IMR-90 (cell line): Measurements from ENCODE around the gene FOXM1. TPM values are rescaled to one million over a fixed set of nuclear protein-coding genes. Genes with fewer than 3 reads are reported as not detected.

ENCODE experiments used
- ATAC-seq: fragments of 200-7000 bp; cut with Tn5 transposase; 2 replicates; pipeline ENCODE4 v1.9.1; 2020; ENCODE audit warnings: low read depth, mild to moderate bottlenecking, moderate library complexity
- BruUV-seq: library from RNA; stranded (reverse); fragments of 400-500 nt; replicated peaks from 2 replicates; lab custom pipeline; 2021; lab: Mats Ljungman, UMichigan
- CTCF ChIA-PET: fragments of 300-600 bp; formaldehyde crosslinking; extraction: SDS; loops from one replicate; lab custom pipeline; 2021; ENCODE audit warnings: antibody characterized with exemption; lab: Yijun Ruan, JAX
- POLR2A ChIA-PET: fragments of 300-600 bp; sonication (Branson Sonifier 250); formaldehyde crosslinking; loops from one replicate; lab custom pipeline; 2022; ENCODE audit warnings: antibody characterized with exemption; ENCODE audit not compliant: unreplicated experiment; lab: Charles Lee
- DNase-seq: peaks from one replicate; pipeline ENCODE4 v3.0.0; 2013
- H2AFZ ChIP-seq: replicated peaks from 2 replicates; pipeline ENCODE3; 2013; ENCODE audit warnings: low read length, mild to moderate bottlenecking; ENCODE audit not compliant: poor library complexity
- H2AK5ac ChIP-seq: 2 replicates; pipeline ENCODE4 v1.6.1; 2013; ENCODE audit warnings: low read depth, low read length, inconsistent platforms
- H2AK9ac ChIP-seq: replicated peaks from 2 replicates; pipeline ENCODE3; 2013; ENCODE audit warnings: mild to moderate bottlenecking, low read depth, low read length, moderate library complexity; ENCODE audit not compliant: poor library complexity
- H2BK120ac ChIP-seq: 2 replicates; pipeline ENCODE4 v1.6.1; 2013; ENCODE audit warnings: low read depth, low read length, inconsistent platforms
- H2BK15ac ChIP-seq: 3 replicates; pipeline ENCODE4 v1.6.1; 2013; ENCODE audit warnings: low read depth, low read length, inconsistent platforms
- H2BK20ac ChIP-seq: 2 replicates; pipeline ENCODE4 v1.6.1; 2013; ENCODE audit warnings: low read depth, mild to moderate bottlenecking, inconsistent platforms, low read length, moderate library complexity
- H2BK5ac ChIP-seq: 2 replicates; pipeline ENCODE4 v1.6.1; 2013; ENCODE audit warnings: mild to moderate bottlenecking, low read depth, low read length, inconsistent platforms; ENCODE audit not compliant: poor library complexity, severe bottlenecking
- H3K14ac ChIP-seq: replicated peaks from 2 replicates; pipeline ENCODE4 v1.6.1; 2013; ENCODE audit warnings: low read depth, low read length, inconsistent platforms
- H3K18ac ChIP-seq: 2 replicates; pipeline ENCODE4 v1.6.1; 2013; ENCODE audit warnings: low read depth, low read length, control low read depth
- H3K23ac ChIP-seq: 2 replicates; pipeline ENCODE4 v1.6.1; 2013; ENCODE audit warnings: low read depth, low read length, inconsistent platforms
- H3K27ac ChIP-seq: 2 replicates; pipeline ENCODE4 v1.5.1; 2013; ENCODE audit warnings: mild to moderate bottlenecking, control low read depth, low read length; ENCODE audit not compliant: insufficient read depth
- H3K27me3 ChIP-seq: 2 replicates; pipeline ENCODE4 v1.6.1; 2013; ENCODE audit warnings: low read length; ENCODE audit not compliant: control insufficient read depth, insufficient read depth
- H3K36me3 ChIP-seq: 2 replicates; pipeline ENCODE4 v1.6.1; 2013; ENCODE audit warnings: low read length, mixed read lengths; ENCODE audit not compliant: control insufficient read depth, insufficient read depth
- H3K4ac ChIP-seq: 2 replicates; pipeline ENCODE4 v1.6.1; 2013; ENCODE audit warnings: low read depth, low read length, inconsistent platforms
- H3K4me1 ChIP-seq: 2 replicates; pipeline ENCODE4 v1.6.1; 2013; ENCODE audit warnings: low read length, mixed read lengths; ENCODE audit not compliant: control insufficient read depth, insufficient read depth
- H3K4me2 ChIP-seq: 2 replicates; pipeline ENCODE4 v1.6.1; 2013; ENCODE audit warnings: low read depth, mild to moderate bottlenecking, control low read depth, low read length, moderate library complexity
- H3K4me3 ChIP-seq: 2 replicates; pipeline ENCODE4 v1.5.1; 2013; ENCODE audit warnings: low read depth, mild to moderate bottlenecking, control low read depth, low read length, moderate library complexity; ENCODE audit not compliant: insufficient read depth
- H3K56ac ChIP-seq: 2 replicates; pipeline ENCODE4 v1.6.1; 2013; ENCODE audit warnings: low read length, inconsistent platforms; ENCODE audit not compliant: insufficient read depth; ENCODE audit errors: extremely low read depth
- H3K79me1 ChIP-seq, 2 experiments: 2 replicates each; pipeline ENCODE4 v1.6.1; 2013; ENCODE audit warnings: low read length in 2 of 2, inconsistent platforms in 1 of 2, low read depth in 1 of 2
- H3K9ac ChIP-seq: 2 replicates; pipeline ENCODE4 v1.6.1; 2013; ENCODE audit warnings: low read depth, low read length, control low read depth
- H3K9me1 ChIP-seq: 2 replicates; pipeline ENCODE4 v1.6.1; 2013; ENCODE audit warnings: low read length, inconsistent platforms; ENCODE audit not compliant: insufficient read depth
- H3K9me3 ChIP-seq: 2 replicates; pipeline ENCODE4 v1.6.1; 2013; ENCODE audit warnings: low read length; ENCODE audit not compliant: control insufficient read depth, insufficient read depth
- H4K20me1 ChIP-seq: 2 replicates; pipeline ENCODE4 v1.6.1; 2013; ENCODE audit warnings: low read length, inconsistent platforms; ENCODE audit not compliant: insufficient read depth
- H4K5ac ChIP-seq: 2 replicates; pipeline ENCODE4 v1.6.1; 2013; ENCODE audit warnings: mild to moderate bottlenecking, low read depth, low read length, control low read depth
- H4K8ac ChIP-seq, 2 experiments: 2 replicates each; pipeline ENCODE4 v1.6.1; 2013; ENCODE audit warnings: low read depth in 2 of 2, low read length in 2 of 2, control low read depth in 1 of 2, inconsistent platforms in 1 of 2
- H4K91ac ChIP-seq: 2 replicates; pipeline ENCODE4 v1.6.1; 2013; ENCODE audit warnings: low read depth, low read length, inconsistent platforms; ENCODE audit not compliant: insufficient read depth
- BHLHE40 ChIP-seq: fragments of 150-350 bp; IDR thresholded peaks from 2 replicates; pipeline ENCODE4 v1.6.1; 2016; ENCODE audit warnings: mild to moderate bottlenecking, low read depth, low read length
- CEBPB ChIP-seq: IDR thresholded peaks from 2 replicates; pipeline ENCODE4 v1.6.1; 2012; ENCODE audit warnings: low read depth, low read length, improper control_type of control experiment
- MAFK ChIP-seq: IDR thresholded peaks from 2 replicates; pipeline ENCODE4 v1.6.1; 2012; ENCODE audit warnings: low read depth, low read length, improper control_type of control experiment
- MAZ ChIP-seq: IDR thresholded peaks from 2 replicates; pipeline ENCODE4 v1.6.1; 2012; ENCODE audit warnings: low read depth, mild to moderate bottlenecking, low read length, improper control_type of control experiment, moderate library complexity, borderline replicate concordance
- NFE2L2 ChIP-seq: fragments of 150-350 bp; IDR thresholded peaks from 2 replicates; pipeline ENCODE4 v1.6.1; 2016; ENCODE audit warnings: low read depth, mild to moderate bottlenecking, low read length
- POLR2A ChIP-seq: IDR thresholded peaks from 2 replicates; pipeline ENCODE4 v1.6.1; 2012; ENCODE audit warnings: mild to moderate bottlenecking, low read depth, low read length
- RCOR1 ChIP-seq: IDR thresholded peaks from 2 replicates; pipeline ENCODE4 v1.6.1; 2012; ENCODE audit warnings: mild to moderate bottlenecking, low read length, improper control_type of control experiment; ENCODE audit not compliant: insufficient replicate concordance
- RFX5 ChIP-seq: IDR thresholded peaks from 2 replicates; pipeline ENCODE4 v1.8.0; 2012; ENCODE audit warnings: low read depth, mild to moderate bottlenecking, low read length, moderate library complexity
- SMC3 ChIP-seq: fragments of 150-350 bp; IDR thresholded peaks from 2 replicates; pipeline ENCODE4 v1.6.1; 2016; ENCODE audit warnings: low read depth, mild to moderate bottlenecking, antibody characterized with exemption, low read length, moderate library complexity
- WGBS, 2 experiments: methylation state at CpG; one replicate each; pipeline versions ENCODE4 v1.1.5 to v1.1.7; 2013; ENCODE audit warnings: missing lambda C conversion rate in 2 of 2; ENCODE audit not compliant: insufficient read length in 1 of 2; ENCODE audit errors: extremely low coverage in 2 of 2; 5-methylcytosine and 5-hydroxymethylcytosine counted together
- dilution Hi-C: fragments of 300-500 bp; cut with HindIII; formaldehyde crosslinking; loops from one replicate; pipeline ENCODE4 v1.14.3; 2018; ENCODE audit warnings: low sequenced_read_pairs; ENCODE audit not compliant: unreplicated experiment
- in situ Hi-C: fragments of 300-500 bp; cut with MboI; formaldehyde crosslinking; loops from 3 replicates; pipeline ENCODE4 v1.14.3; 2019; ENCODE audit warnings: low sequenced_read_pairs, inconsistent platforms, mixed read lengths
- intact Hi-C: fragments of 100-400 bp; cut with micrococcal nuclease; formaldehyde crosslinking; loops from 2 replicates; pipeline ENCODE4 v1.10.0; 2022
- polyA plus RNA-seq, 3 experiments: library from polyadenylated mRNA; depleted of rRNA; stranded (reverse); fragments of >200 nt; gene quantifications; 2 replicates each; pipeline ENCODE4 v1.2.3, GENCODE V29; 2012; ENCODE audit warnings: low replicate concordance in 1 of 3
- total RNA-seq: library from RNA; depleted of rRNA; stranded (reverse); fragments of >200 nt; gene quantifications from 2 replicates; pipeline ENCODE4 v1.2.3, GENCODE V29; 2012
- TF ChIP-seq, protein P1 (sequence below): conservative IDR thresholded peaks from 2 replicates; pipeline ENCODE4 v1.5.1; 2012; ENCODE audit warnings: mild to moderate bottlenecking, low read depth, low read length, improper control_type of control experiment

FOXM1 gene
- total and polyA plus RNA-seq, 2 of the 4 experiments (the other 2 are of a cell fraction) = 14.9 to 29.3 TPM

DNA sequence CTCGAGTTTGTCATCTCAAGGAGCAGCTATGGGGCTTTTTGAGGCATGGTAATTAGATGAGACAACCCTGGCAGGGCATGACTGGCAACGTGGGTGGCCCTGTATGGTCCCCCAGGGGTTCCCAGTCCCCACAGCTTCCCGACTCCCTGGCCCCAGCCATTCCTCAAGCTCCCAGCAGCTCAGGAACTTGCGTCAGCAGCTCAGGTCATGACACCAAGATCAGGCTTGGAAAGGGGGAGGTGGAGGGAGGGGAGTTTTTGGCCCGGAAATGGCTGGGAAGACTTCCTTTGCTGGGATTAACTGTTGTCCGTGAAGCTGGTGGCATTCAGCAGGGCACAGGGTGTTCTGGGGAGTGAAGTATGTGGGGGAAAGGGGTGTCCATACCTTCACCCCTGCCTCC, 31.7 kb downstream of the FOXM1 start:
- 0 out of 2 replicates have a peak overlapping the region, but pooled peaks have one; percentile 20 for H3K9ac ChIP-seq
- H3K14ac ChIP-seq = peak overlapping the region; percentile 85
- peaks cover 14% of the 10 kb centered on the region for H3K4me1 ChIP-seq
- dilution Hi-C loops (no loop called here), intact Hi-C loops (no loop called here), in situ Hi-C loops (no loop called here)
- H2BK120ac ChIP-seq = peak overlapping the region; percentile 75
- H3K4me3 ChIP-seq = no peak overlapping the region
- CTCF ChIA-PET = interaction anchor here (0.5 to 1.1 kb wide), 3 partner anchors 9 to 33 kb away, joined by 3 to 4 read pairs (median 3); no protein-coding TSS in a partner anchor
- H2BK20ac ChIP-seq = peak overlapping the region; percentile 70
- H3K27me3 ChIP-seq = no peaks in the 10 kb centered on the region
- H3K56ac ChIP-seq = no peak overlapping the region; the same call in 1 of the 2 replicates
- H4K5ac ChIP-seq = peak overlapping the region; percentile 76
- peak overlapping the region; percentile 92 for H3K4ac ChIP-seq
- no peaks in the 10 kb centered on the region for H3K36me3 ChIP-seq
- TF ChIP-seq NFE2L2 (no peak), MAZ (0 out of 2 replicates have a peak, but pooled peaks have one; percentile 26), RCOR1 (no peak), BHLHE40 (0 out of 2 replicates have a peak, but pooled peaks have one; percentile 15), POLR2A (no peak), SMC3 (no peak), MAFK (no peak), CEBPB (peak; percentile 45; the same call in 1 of the 2 replicates), RFX5 (no peak)
- TF ChIP-seq, protein P1, sequence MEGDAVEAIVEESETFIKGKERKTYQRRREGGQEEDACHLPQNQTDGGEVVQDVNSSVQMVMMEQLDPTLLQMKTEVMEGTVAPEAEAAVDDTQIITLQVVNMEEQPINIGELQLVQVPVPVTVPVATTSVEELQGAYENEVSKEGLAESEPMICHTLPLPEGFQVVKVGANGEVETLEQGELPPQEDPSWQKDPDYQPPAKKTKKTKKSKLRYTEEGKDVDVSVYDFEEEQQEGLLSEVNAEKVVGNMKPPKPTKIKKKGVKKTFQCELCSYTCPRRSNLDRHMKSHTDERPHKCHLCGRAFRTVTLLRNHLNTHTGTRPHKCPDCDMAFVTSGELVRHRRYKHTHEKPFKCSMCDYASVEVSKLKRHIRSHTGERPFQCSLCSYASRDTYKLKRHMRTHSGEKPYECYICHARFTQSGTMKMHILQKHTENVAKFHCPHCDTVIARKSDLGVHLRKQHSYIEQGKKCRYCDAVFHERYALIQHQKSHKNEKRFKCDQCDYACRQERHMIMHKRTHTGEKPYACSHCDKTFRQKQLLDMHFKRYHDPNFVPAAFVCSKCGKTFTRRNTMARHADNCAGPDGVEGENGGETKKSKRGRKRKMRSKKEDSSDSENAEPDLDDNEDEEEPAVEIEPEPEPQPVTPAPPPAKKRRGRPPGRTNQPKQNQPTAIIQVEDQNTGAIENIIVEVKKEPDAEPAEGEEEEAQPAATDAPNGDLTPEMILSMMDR = no peak
- no peak overlapping the region for H3K27ac ChIP-seq
- BruUV-seq = no TSS peak
- peak overlapping the region; percentile 60; the same call in 1 of the 3 replicates for H2BK15ac ChIP-seq
- peak overlapping the region; percentile 25 for H2BK5ac ChIP-seq
- H3K18ac ChIP-seq = peak overlapping the region; percentile 39
- H3K4me2 ChIP-seq = no peak overlapping the region
- POLR2A ChIA-PET = no interaction called here
- peak overlapping the region; percentile 20; the same call in 1 of the 2 replicates for H2AK5ac ChIP-seq
- WGBS, 2 experiments = 0% methylated on average over 1 of the region's 6 CpGs; no CpG with 5 or more reads in 1 of the 2 experiments
- peak overlapping the region; percentile 98 to 99 for H4K8ac ChIP-seq
- 0 out of 2 replicates have a peak, but pooled peaks cover 2% of the 10 kb centered on the region for H4K20me1 ChIP-seq
- peak overlapping the region; percentile 74 for H4K91ac ChIP-seq
- peak; percentile 85 for DNase-seq
- H3K23ac ChIP-seq = peak overlapping the region; percentile 75; the same call in 1 of the 2 replicates
- peak; percentile 48 for ATAC-seq
- H3K9me3 ChIP-seq = no peaks in the 10 kb centered on the region
- peak overlapping the region; percentile 91 for H2AFZ ChIP-seq
- no peaks in the 10 kb centered on the region for H3K79me1 ChIP-seq
- H2AK9ac ChIP-seq = peak overlapping the region; percentile 23
- peaks cover 14% of the 10 kb centered on the region for H3K9me1 ChIP-seq
